HG03135 (cell line): Measurements from ENCODE around the gene TNIK.

Experiments used
- ATAC-seq: cut with Tn5 transposase; IDR thresholded peaks from one replicate; pipeline ENCODE4 v1.9.1; 2021; ENCODE audit warnings: mild to moderate bottlenecking, moderate library complexity; ENCODE audit not compliant: unreplicated experiment

The TNIK gene

GRCh38 chr3:171346019-171346418 is 114.2 kb downstream of the TNIK start:
- no peak for ATAC-seq

GRCh38 chr3:171345107-171345843 is 114.9 kb downstream of the TNIK start:
- no peak for ATAC-seq

GRCh38 chr3:171343693-171344092 is 116.5 kb downstream of the TNIK start:
- ATAC-seq, result no peak

- ATAC-seq, result no peak
Observed at GRCh38 chr3:171342783-171343420, 117.3 kb downstream of the TNIK start.

GRCh38 chr3:171342200-171342599 is 118.0 kb downstream of the TNIK start:
- no peak for ATAC-seq

- ATAC-seq, result no peak
Observed at GRCh38 chr3:171340434-171340833, 119.8 kb downstream of the TNIK start.

- no peak for ATAC-seq
Observed at GRCh38 chr3:171339598-171339997, 120.6 kb downstream of the TNIK start.

GRCh38 chr3:171336406-171336805 is 123.8 kb downstream of the TNIK start:
- ATAC-seq, result no peak

- no peak for ATAC-seq
Observed at GRCh38 chr3:171335559-171335958, 124.6 kb downstream of the TNIK start.

- no peak for ATAC-seq
Observed at GRCh38 chr3:171334465-171334811, 125.8 kb downstream of the TNIK start.

- ATAC-seq, result no peak
Observed at GRCh38 chr3:171333784-171334464, 126.3 kb downstream of the TNIK start.

GRCh38 chr3:171330938-171331337 is 129.3 kb downstream of the TNIK start:
- no peak for ATAC-seq

- ATAC-seq, result no peak
Observed at GRCh38 chr3:171329746-171330145, 130.5 kb downstream of the TNIK start.

- ATAC-seq, result no peak
Observed at GRCh38 chr3:171328419-171329082, 131.7 kb downstream of the TNIK start.

- ATAC-seq, result no peak
Observed at GRCh38 chr3:171327441-171328174, 132.6 kb downstream of the TNIK start.

- ATAC-seq, result no peak
Observed at GRCh38 chr3:171326717-171327440, 133.3 kb downstream of the TNIK start.

GRCh38 chr3:171323938-171324536 is 136.2 kb downstream of the TNIK start:
- no peak for ATAC-seq

- ATAC-seq, result no peak
Observed at GRCh38 chr3:171321559-171322360, 138.4 kb downstream of the TNIK start.
